H1 (cell line): ENCODE data around the gene RBBP8. TPM values are rescaled to one million over a fixed set of nuclear protein-coding genes. Genes with fewer than 3 reads are reported as not detected.

ENCODE experiments used
- CTCF ChIA-PET: fragments of 300-600 bp; sonication (Branson Sonifier 250); formaldehyde crosslinking; loops from one replicate; lab custom pipeline; 2021; ENCODE audit not compliant: partially characterized antibody; lab: Charles Lee
- POLR2A ChIA-PET: fragments of 300-600 bp; sonication (Branson Sonifier 250); formaldehyde crosslinking; loops from one replicate; lab custom pipeline; 2021; ENCODE audit warnings: inconsistent platforms; ENCODE audit not compliant: partially characterized antibody; lab: Charles Lee
- DNase-seq, 2 experiments: peaks; one replicate each; pipeline versions ENCODE4 v3.0.0 to v3.0.0-alpha.2; 2010 to 2022; ENCODE audit warnings: low spot score in 2 of 2, low read depth in 1 of 2, mixed read lengths in 1 of 2
- FAIRE-seq: peaks from 2 replicates; lab custom pipeline; 2011; peaks lifted over from hg19 to GRCh38; lab: Jason Lieb, UNC
- H2AFZ ChIP-seq: 2 replicates; pipeline ENCODE4 v1.8.1; 2012; ENCODE audit warnings: low read length, inconsistent platforms
- H2AK5ac ChIP-seq: 2 replicates; pipeline ENCODE4 v1.6.1; 2013; ENCODE audit warnings: low read depth, low read length
- H2BK120ac ChIP-seq: replicated peaks from 2 replicates; pipeline ENCODE3; 2013; ENCODE audit warnings: low read depth, low read length, inconsistent platforms
- H2BK12ac ChIP-seq: 2 replicates; pipeline ENCODE4 v1.6.1; 2013; ENCODE audit warnings: low read depth, low read length
- H2BK15ac ChIP-seq: 2 replicates; pipeline ENCODE4 v1.6.1; 2013; ENCODE audit warnings: low read length
- H2BK20ac ChIP-seq: 2 replicates; pipeline ENCODE4 v1.6.1; 2013; ENCODE audit warnings: low read length
- H2BK5ac ChIP-seq: 2 replicates; pipeline ENCODE4 v1.6.1; 2013; ENCODE audit warnings: low read depth, low read length
- H3K14ac ChIP-seq: 2 replicates; pipeline ENCODE4 v1.6.1; 2013; ENCODE audit warnings: inconsistent platforms; ENCODE audit not compliant: insufficient read length
- H3K18ac ChIP-seq: 2 replicates; pipeline ENCODE4 v1.6.1; 2013; ENCODE audit warnings: low read length; ENCODE audit errors: extremely low read depth
- H3K23ac ChIP-seq: 2 replicates; pipeline ENCODE4 v1.6.1; 2013; ENCODE audit warnings: inconsistent platforms; ENCODE audit not compliant: insufficient read length
- H3K23me2 ChIP-seq: 2 replicates; pipeline ENCODE4 v1.6.1; 2013; ENCODE audit warnings: low read depth, low read length
- H3K27ac ChIP-seq: 2 replicates; pipeline ENCODE4 v1.6.1; 2011; ENCODE audit warnings: low read depth, low read length, inconsistent platforms
- H3K27me3 ChIP-seq, 4 experiments: replicated peaks in 1 of 4; 1 replicate in 1 of 4; 2 replicates in 3 of 4; pipeline versions ENCODE4 v1.6.1 to v1.8.1; 2011 to 2013; ENCODE audit warnings: low read length in 3 of 4, mild to moderate bottlenecking in 3 of 4, inconsistent platforms in 2 of 4, mixed read lengths in 2 of 4, moderate library complexity in 1 of 4; ENCODE audit not compliant: control insufficient read depth in 3 of 4, insufficient read depth in 3 of 4; ENCODE audit errors: extremely low read depth in 1 of 4
- H3K36me3 ChIP-seq, 4 experiments: 2 replicates each; pipeline versions ENCODE4 v1.6.1 to v1.8.1; 2011 to 2013; ENCODE audit warnings: mild to moderate bottlenecking in 4 of 4, low read length in 3 of 4, moderate library complexity in 2 of 4, control low read depth in 1 of 4, inconsistent platforms in 1 of 4; ENCODE audit not compliant: insufficient read depth in 4 of 4, control insufficient read depth in 2 of 4
- H3K4ac ChIP-seq: replicated peaks from 2 replicates; pipeline ENCODE3; 2013; ENCODE audit warnings: low read length, low read depth, mixed read lengths, inconsistent platforms; ENCODE audit not compliant: insufficient read length
- H3K4me1 ChIP-seq, 4 experiments: replicated peaks in 1 of 4; 1 replicate in 1 of 4; 2 replicates in 3 of 4; pipeline versions ENCODE4 v1.6.1 to v1.8.1; 2011 to 2013; ENCODE audit warnings: low read length in 3 of 4, inconsistent platforms in 2 of 4, mixed read lengths in 1 of 4; ENCODE audit not compliant: insufficient read depth in 4 of 4, control insufficient read depth in 3 of 4
- H3K4me2 ChIP-seq, 2 experiments: 2 replicates each; pipeline versions ENCODE4 v1.6.1 to v1.8.1; 2011 to 2013; ENCODE audit warnings: low read depth in 2 of 2, low read length in 2 of 2, control low read depth in 1 of 2, inconsistent platforms in 1 of 2, mild to moderate bottlenecking in 1 of 2; ENCODE audit not compliant: insufficient read depth in 1 of 2
- H3K4me3 ChIP-seq, 4 experiments: fragments of 200-600, 300-600 bp in 1 of 4; sonication (generic), shearing (Covaris generic), sonication (Bioruptor Twin) in 1 of 4; 2 replicates each; pipeline versions ENCODE4 v1.5.1 to v1.8.1; 2011 to 2016; ENCODE audit warnings: low read length in 4 of 4, low read depth in 3 of 4, control low read depth in 2 of 4, inconsistent platforms in 2 of 4, mild to moderate bottlenecking in 2 of 4, mixed read lengths in 1 of 4, moderate library complexity in 1 of 4; ENCODE audit not compliant: insufficient read depth in 2 of 4; ENCODE audit errors: extremely low read depth in 1 of 4
- H3K56ac ChIP-seq: replicated peaks from 2 replicates; pipeline ENCODE3; 2013; ENCODE audit warnings: low read depth, mild to moderate bottlenecking, mixed read lengths, low read length, inconsistent platforms; ENCODE audit not compliant: insufficient read length
- H3K79me1 ChIP-seq: 2 replicates; pipeline ENCODE4 v1.6.1; 2013; ENCODE audit warnings: low read depth, low read length, control low read depth
- H3K79me2 ChIP-seq, 2 experiments: 2 replicates each; pipeline versions ENCODE4 v1.6.1 to v1.8.1; 2012 to 2013; ENCODE audit warnings: low read length in 2 of 2, mild to moderate bottlenecking in 2 of 2, inconsistent platforms in 1 of 2; ENCODE audit not compliant: insufficient read depth in 2 of 2, control insufficient read depth in 1 of 2
- H3K9ac ChIP-seq, 4 experiments: replicated peaks in 1 of 4; 1 replicate in 1 of 4; 2 replicates in 3 of 4; pipeline versions ENCODE4 v1.6.1 to v1.8.1; 2011 to 2013; ENCODE audit warnings: low read depth in 3 of 4, low read length in 3 of 4, control low read depth in 2 of 4, mild to moderate bottlenecking in 2 of 4, moderate library complexity in 2 of 4, inconsistent platforms in 1 of 4; ENCODE audit errors: extremely low read depth in 1 of 4
- H3K9me3 ChIP-seq, 2 experiments: 2 replicates each; pipeline versions ENCODE4 v1.6.1 to v1.8.1; 2012 to 2013; ENCODE audit warnings: mild to moderate bottlenecking in 2 of 2, moderate library complexity in 2 of 2, control low read depth in 1 of 2, inconsistent platforms in 1 of 2, low read depth in 1 of 2, low read length in 1 of 2, mixed read lengths in 1 of 2; ENCODE audit not compliant: insufficient read depth in 2 of 2
- H4K20me1 ChIP-seq, 2 experiments: replicated peaks in 1 of 2; 2 replicates each; pipeline versions ENCODE3 to v1.8.1; 2011 to 2013; ENCODE audit warnings: inconsistent platforms in 2 of 2, low read length in 2 of 2, mild to moderate bottlenecking in 1 of 2; ENCODE audit not compliant: insufficient read depth in 2 of 2, control insufficient read depth in 1 of 2
- H4K5ac ChIP-seq: 2 replicates; pipeline ENCODE4 v1.6.1; 2013; ENCODE audit warnings: low read length, low read depth, mixed read lengths, inconsistent platforms; ENCODE audit not compliant: insufficient read length
- H4K8ac ChIP-seq: 2 replicates; pipeline ENCODE4 v1.8.0; 2013; ENCODE audit warnings: mild to moderate bottlenecking, moderate library complexity, low read length, inconsistent platforms; ENCODE audit not compliant: insufficient read depth; ENCODE audit errors: extremely low read depth
- H4K91ac ChIP-seq: replicated peaks from 2 replicates; pipeline ENCODE3; 2013; ENCODE audit warnings: low read length, mixed read lengths, inconsistent platforms; ENCODE audit not compliant: insufficient read length
- CBX8 ChIP-seq: fragments of 300-800, 300-1000 bp; sonication (generic); IDR thresholded peaks from 2 replicates; pipeline ENCODE4 v1.7.1; 2016; ENCODE audit warnings: low read depth, low read length, borderline replicate concordance
- CEBPB ChIP-seq: IDR thresholded peaks from 2 replicates; pipeline ENCODE4 v1.6.1; 2012; ENCODE audit warnings: low read depth, low read length
- KDM1A ChIP-seq: fragments of 200-600, 300-600 bp; sonication (generic); IDR thresholded peaks from 2 replicates; pipeline ENCODE4 v1.7.1; 2016; ENCODE audit warnings: mild to moderate bottlenecking, low read length, borderline replicate concordance
- PHF8 ChIP-seq: fragments of 200-600 bp; sonication (generic); conservative IDR thresholded peaks from 2 replicates; pipeline ENCODE4 v1.7.1; 2012; ENCODE audit warnings: low read depth, mild to moderate bottlenecking, inconsistent platforms, low read length, moderate library complexity
- RBBP5 ChIP-seq: IDR thresholded peaks from 2 replicates; pipeline ENCODE4 v1.7.1; 2012; ENCODE audit warnings: low read depth, mild to moderate bottlenecking, inconsistent platforms, low read length, moderate library complexity, borderline replicate concordance
- RXRA ChIP-seq: IDR thresholded peaks from 2 replicates; pipeline ENCODE4 v1.6.1; 2011; ENCODE audit warnings: low read depth, mild to moderate bottlenecking, low read length, moderate library complexity; ENCODE audit not compliant: insufficient read depth
- SIN3A ChIP-seq, 2 experiments: IDR thresholded peaks in 1 of 2; conservative IDR thresholded peaks in 1 of 2; 2 replicates each; pipeline ENCODE4 v1.6.1; 2011 to 2012; ENCODE audit warnings: low read length in 2 of 2, improper control_type of control experiment in 1 of 2, low read depth in 1 of 2, mild to moderate bottlenecking in 1 of 2
- SRF ChIP-seq: IDR thresholded peaks from 2 replicates; pipeline ENCODE4 v1.6.1; 2011; ENCODE audit warnings: mild to moderate bottlenecking, low read depth, low read length, moderate library complexity
- TAF1 ChIP-seq: IDR thresholded peaks from 2 replicates; pipeline ENCODE4 v1.6.1; 2011; ENCODE audit warnings: mild to moderate bottlenecking, low read depth, low read length
- TBP ChIP-seq: IDR thresholded peaks from 2 replicates; pipeline ENCODE4 v1.6.1; 2011; ENCODE audit warnings: low read depth, low read length, improper control_type of control experiment
- ZNF274 ChIP-seq: IDR thresholded peaks from 2 replicates; pipeline ENCODE4 v1.7.0; 2012; ENCODE audit warnings: low read length, borderline replicate concordance; ENCODE audit errors: extremely low read depth
- WGBS, 2 experiments: shearing (Covaris generic) in 1 of 2; methylation state at CpG; one replicate each; pipeline versions ENCODE4 v1.1.6 to v1.1.7; 2013 to 2015; ENCODE audit warnings: low lambda C conversion rate in 2 of 2, mixed read lengths in 2 of 2, inconsistent platforms in 1 of 2, low coverage in 1 of 2, missing lambda C conversion rate in 1 of 2; ENCODE audit not compliant: insufficient replicate concordance in 2 of 2, insufficient coverage in 1 of 2, insufficient read length in 1 of 2; ENCODE audit errors: extremely low coverage in 1 of 2, missing lambda C conversion rate in 1 of 2; 5-methylcytosine and 5-hydroxymethylcytosine counted together
- polyA plus RNA-seq, 7 experiments: library from polyadenylated mRNA; depleted of rRNA in 3 of 7; stranded (reverse) in 5 of 7; unstranded in 2 of 7; fragments of >200 nt in 5 of 7; fragments of 200-250 nt in 2 of 7; gene quantifications; 1 replicate in 5 of 7; 2 replicates in 1 of 7; 4 replicates in 1 of 7; pipeline versions ENCODE4 v1.2.1 to v1.2.3, GENCODE V29; 2011 to 2013; ENCODE audit warnings: missing spikeins in 2 of 7, mixed read lengths in 2 of 7
- total RNA-seq: library from RNA; stranded (reverse); fragmentation: NEBNext Ultra II Directional; extraction: Animal tissue kit (Norgen Biotek cat#: 25700); gene quantifications from 2 replicates; pipeline ENCODE4 v1.2.1, GENCODE V29; 2021

RBBP8 gene
- total and polyA plus RNA-seq, 2 of the 8 experiments (the other 6 are each of a cell fraction or from before 2014, with no cell fraction given): 16.1 to 65.8 TPM

DNA sequence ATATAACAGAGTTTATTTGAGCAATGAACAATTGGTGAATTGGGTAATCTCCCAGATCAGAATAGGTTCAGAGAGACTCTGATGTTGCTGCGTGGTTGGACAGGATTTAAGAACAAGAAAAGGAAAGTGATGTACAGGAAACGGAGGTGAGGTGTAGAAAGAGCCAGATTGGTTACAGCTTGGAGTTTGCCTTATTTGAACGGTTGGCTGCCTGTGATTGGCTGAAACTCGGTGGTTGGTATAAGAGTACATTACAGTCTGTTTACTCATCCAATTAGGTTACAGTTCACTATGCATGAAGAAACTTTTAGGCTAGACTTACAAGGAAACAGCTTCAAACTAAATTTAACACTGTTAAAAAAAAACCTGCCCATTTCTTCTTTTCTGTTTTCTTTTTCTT lies 134.1 kb downstream of the RBBP8 start:
- Histone ChIP-seq H2AFZ (no peak overlapping the region), H2AK5ac (no peak overlapping the region), H3K23ac (no peak overlapping the region), H2BK15ac (no peak overlapping the region), H3K18ac (no peak overlapping the region), H3K79me1 (no peaks in the 10 kb centered on the region), H3K27me3 (no peaks in the 10 kb centered on the region), H3K79me2 (no peaks in the 10 kb centered on the region), H3K4me1 (peaks cover 0 to 2% (median 0%) of the 10 kb centered on the region in 4 experiments; a peak in 2 of 7 replicates), H3K27ac (no peak overlapping the region), H4K91ac (no peak overlapping the region), H2BK5ac (no peak overlapping the region), H3K36me3 (peaks cover 0 to 2% (median 0%) of the 10 kb centered on the region in 4 experiments; a peak in 2 of 8 replicates), H4K8ac (no peak overlapping the region), H3K23me2 (no peaks in the 10 kb centered on the region), H4K20me1 (no peaks in the 10 kb centered on the region), H2BK120ac (no peak overlapping the region), H3K4me3 (no peak overlapping the region), H3K14ac (no peak overlapping the region), H3K4me2 (no peak overlapping the region), H3K4ac (no peak overlapping the region), H3K9ac (no peak overlapping the region), H2BK20ac (no peak overlapping the region), H4K5ac (no peak overlapping the region), H3K9me3 (0 out of 4 replicates have a peak, but pooled peaks cover 2 to 4% of the 10 kb centered on the region in 2 experiments), H2BK12ac (no peak overlapping the region), H3K56ac (no peak overlapping the region)
- ChIA-PET POLR2A (interaction anchor here (1.5 kb wide), 1 partner anchor 68 kb away, joined by 4 read pairs; the partner anchor contains the start of gene CABLES1), CTCF (interaction anchor here (1.3 to 1.4 kb wide), 2 partner anchors 10 to 64 kb away, joined by 4 read pairs; no protein-coding TSS in a partner anchor)
- 78% methylated on average over 4 of the region's 4 CpGs; no CpG with 5 or more reads in 1 of the 2 experiments for WGBS, 2 experiments
- FAIRE-seq (no peak), DNase-seq (no peak)
- TF ChIP-seq RBBP5 (no peak), SIN3A (conservative IDR thresholded peaks at IDR 0.05 in 1 of 2, IDR thresholded peaks at IDR 0.05 in 1 of 2; ENCODE audit: low read depth in 1 of 2, low read length in 2 of 2) (no peak), CBX8 (no peak), SRF (no peak), CEBPB (no peak), PHF8 (no peak), ZNF274 (no peak), TAF1 (no peak), KDM1A (no peak), RXRA (no peak), TBP (no peak)
